GM12878 (cell line): Measurements from ENCODE around the gene CSF1R. TPM values are rescaled to one million over a fixed set of nuclear protein-coding genes. Genes with fewer than 3 reads are reported as not detected.

Source experiments
- ATAC-seq: fragments of 200-7000 bp; cut with Tn5 transposase; 3 replicates; pipeline ENCODE4 v1.9.1; 2020; ENCODE audit warnings: mild to moderate bottlenecking, moderate library complexity
- BruUV-seq: library from RNA; stranded (reverse); fragments of 400-500 nt; replicated peaks from 2 replicates; lab custom pipeline; 2021; lab: Mats Ljungman, UMichigan
- CTCF ChIA-PET: fragments of 300-600 bp; sonication (Branson Sonifier 250); formaldehyde crosslinking; extraction: SDS; loops from one replicate; lab custom pipeline; 2021; ENCODE audit warnings: inconsistent platforms; lab: Yijun Ruan, JAX
- POLR2A ChIA-PET: fragments of 350-600 bp; formaldehyde crosslinking; extraction: SDS; loops from one replicate; lab custom pipeline; 2021; ENCODE audit warnings: inconsistent platforms; lab: Charles Lee
- RAD21 ChIA-PET: fragments of 300-600 bp; sonication (Branson Sonifier 250); formaldehyde crosslinking; loops from one replicate; lab custom pipeline; 2023; ENCODE audit warnings: antibody characterized with exemption; ENCODE audit not compliant: unreplicated experiment; lab: Charles Lee
- SMC1A ChIA-PET: fragments of 300-600 bp; sonication (Branson Sonifier 250); formaldehyde crosslinking; loops from one replicate; lab custom pipeline; 2023; ENCODE audit not compliant: unreplicated experiment, uncharacterized antibody; lab: Charles Lee
- DNase-seq: peaks from one replicate; pipeline ENCODE4 v3.0.0-alpha.2; 2011; ENCODE audit warnings: low read depth, low spot score
- FAIRE-seq: peaks from 3 replicates; lab custom pipeline; 2011; peaks lifted over from hg19 to GRCh38; lab: Jason Lieb, UNC
- H2AFZ ChIP-seq: 2 replicates; pipeline ENCODE4 v1.6.0; 2011; ENCODE audit warnings: low read depth, low read length, control low read depth; ENCODE audit not compliant: control insufficient read depth
- H3K27ac ChIP-seq: 2 replicates; pipeline ENCODE4 v1.5.1; 2011; ENCODE audit warnings: control low read depth; ENCODE audit not compliant: control insufficient read depth, insufficient read depth
- H3K27me3 ChIP-seq, 2 experiments: replicated peaks in 1 of 2; 2 replicates each; pipeline versions ENCODE4 v1.6.0 to v1.6.1; 2011; ENCODE audit warnings: low read length in 1 of 2; ENCODE audit not compliant: control insufficient read depth in 2 of 2, insufficient read depth in 2 of 2
- H3K36me3 ChIP-seq, 2 experiments: 2 replicates each; pipeline ENCODE4 v1.5.1; 2011; ENCODE audit warnings: low read length in 1 of 2; ENCODE audit not compliant: control insufficient read depth in 2 of 2, insufficient read depth in 2 of 2
- H3K4me1 ChIP-seq: 2 replicates; pipeline ENCODE4 v1.6.1; 2011; ENCODE audit warnings: mild to moderate bottlenecking, low read length, moderate library complexity, mixed read lengths; ENCODE audit not compliant: control insufficient read depth, insufficient read depth
- H3K4me2 ChIP-seq: 2 replicates; pipeline ENCODE4 v1.6.0; 2011; ENCODE audit warnings: control low read depth; ENCODE audit not compliant: control insufficient read depth, insufficient read depth
- H3K4me3 ChIP-seq: fragments of 200-600 bp; sonication (generic); 2 replicates; pipeline ENCODE4 v1.5.1; 2016
- H3K79me2 ChIP-seq: 2 replicates; pipeline ENCODE4 v1.6.0; 2011; ENCODE audit warnings: low read length; ENCODE audit not compliant: control insufficient read depth, insufficient read depth
- H3K9ac ChIP-seq: 2 replicates; pipeline ENCODE4 v1.8.0; 2011; ENCODE audit warnings: low read length, control low read depth, mixed read lengths; ENCODE audit not compliant: control insufficient read depth, insufficient read depth
- H3K9me3 ChIP-seq: replicated peaks from 3 replicates; pipeline ENCODE4 v1.5.1; 2011; ENCODE audit warnings: mild to moderate bottlenecking, low read length; ENCODE audit not compliant: control insufficient read depth, insufficient read depth
- H4K20me1 ChIP-seq: 2 replicates; pipeline ENCODE4 v1.6.0; 2011; ENCODE audit not compliant: control insufficient read depth, insufficient read depth
- CBX5 ChIP-seq: sonication (generic); IDR thresholded peaks from 2 replicates; pipeline ENCODE4 v1.6.1; 2016; ENCODE audit warnings: low read depth, moderate library complexity, mild to moderate bottlenecking, inconsistent platforms
- KDM1A ChIP-seq: fragments of 200-600 bp; sonication (generic); IDR thresholded peaks from 2 replicates; pipeline ENCODE4 v1.6.1; 2016; ENCODE audit warnings: borderline replicate concordance
- POLR2A ChIP-seq: IDR thresholded peaks from 2 replicates; pipeline ENCODE4 v1.6.1; 2011; ENCODE audit warnings: low read depth, mild to moderate bottlenecking, low read length
- SUZ12 ChIP-seq: fragments of 200-600 bp; sonication (generic); IDR thresholded peaks from one replicate; pipeline ENCODE4 v1.6.1; 2018; ENCODE audit warnings: antibody characterized with exemption, mild to moderate bottlenecking; ENCODE audit not compliant: unreplicated experiment
- ZNF217 ChIP-seq: fragments of 450-650 bp; IDR thresholded peaks from 2 replicates; pipeline ENCODE4 v1.6.1; 2017; ENCODE audit warnings: antibody characterized with exemption, mild to moderate bottlenecking
- ZZZ3 ChIP-seq: IDR thresholded peaks from 2 replicates; pipeline ENCODE4 v1.6.1; 2011; ENCODE audit warnings: low read depth; ENCODE audit not compliant: control insufficient read depth, insufficient read length
- WGBS: methylation state at CpG from one replicate; pipeline ENCODE4 v1.1.6; 2016; ENCODE audit warnings: low lambda C conversion rate; ENCODE audit not compliant: insufficient replicate concordance, insufficient coverage; ENCODE audit errors: missing lambda C conversion rate; 5-methylcytosine and 5-hydroxymethylcytosine counted together
- in situ Hi-C: fragments of 300-500 bp; cut with MboI; formaldehyde crosslinking; loops from 9 replicates; pipeline ENCODE4 v1.14.3; 2018; ENCODE audit warnings: mixed read lengths
- intact Hi-C: fragments of 100-400 bp; cut with micrococcal nuclease; formaldehyde crosslinking; loops from one replicate; pipeline ENCODE4 v1.14.2; 2022; ENCODE audit not compliant: unreplicated experiment
- polyA plus RNA-seq, 11 experiments: library from polyadenylated mRNA; depleted of rRNA in 4 of 11; unstranded in 6 of 11; stranded (reverse) in 5 of 11; fragments of >200 nt; fragmentation: Nextera tagmentation in 4 of 11; fragmentation: Illumina TruSeq in 1 of 11; extraction: Ambion mirVana in 4 of 11; extraction: Trizol in 1 of 11; gene quantifications; 1 replicate in 1 of 11; 2 replicates in 10 of 11; pipeline versions ENCODE4 v1.2.1 to v1.2.3, GENCODE V29; 2011 to 2016; ENCODE audit warnings: inconsistent platforms in 2 of 11, missing spikeins in 2 of 11, low read depth in 1 of 11
- total RNA-seq, 4 experiments: library from RNA; depleted of rRNA in 3 of 4; stranded (reverse); fragments of >200 nt in 3 of 4; fragmentation: Illumina TruSeq in 1 of 4; extraction: Trizol in 1 of 4; gene quantifications; 2 replicates each; pipeline versions ENCODE4 v1.2.1 to v1.2.3, GENCODE V29; 2013 to 2021
- TF ChIP-seq, protein P1 (sequence below): fragments of 450-650 bp; IDR thresholded peaks from 2 replicates; pipeline ENCODE4 v1.6.1; 2017; ENCODE audit warnings: mild to moderate bottlenecking, moderate library complexity
- TF ChIP-seq, protein P2 (sequence below): IDR thresholded peaks from 2 replicates; pipeline ENCODE4 v1.6.1; 2012; ENCODE audit warnings: mild to moderate bottlenecking, low read depth, low read length
- TF ChIP-seq, protein P3 (sequence below): fragments of 450-650 bp; IDR thresholded peaks from 2 replicates; pipeline ENCODE4 v1.6.1; 2018; ENCODE audit warnings: mild to moderate bottlenecking, low read depth, moderate library complexity; ENCODE audit not compliant: partially characterized antibody
- TF ChIP-seq, protein P4 (sequence below): fragments of 450-650 bp; conservative IDR thresholded peaks from 2 replicates; pipeline ENCODE4 v1.6.1; 2017; ENCODE audit warnings: mild to moderate bottlenecking, moderate library complexity

The CSF1R gene
- total and polyA plus RNA-seq, 10 of the 15 experiments (the other 5 are each of a cell fraction or from before 2014, with no cell fraction given): 0.35 to 3.6 (median 1.2) TPM

DNA sequence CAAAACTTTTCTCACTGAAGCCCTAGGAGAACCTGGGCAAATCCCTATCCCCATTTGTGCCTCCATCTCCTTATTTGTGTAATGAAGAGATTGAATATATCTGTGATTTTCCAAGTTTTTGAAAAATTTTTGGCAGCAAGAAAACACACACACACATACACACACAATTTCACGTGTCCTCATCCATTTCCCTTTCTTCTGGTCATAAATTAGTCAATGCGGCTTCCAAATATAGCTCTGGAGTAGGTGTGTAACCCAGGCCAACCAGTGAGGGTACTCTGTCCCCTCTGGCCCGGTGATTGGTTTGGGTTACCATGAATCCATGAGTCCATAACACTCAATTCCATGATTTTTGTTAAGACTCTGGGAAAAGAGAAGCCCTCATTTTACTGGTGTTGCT is 12.7 kb downstream of the CSF1R start (continued):
- TF ChIP-seq, protein P1, sequence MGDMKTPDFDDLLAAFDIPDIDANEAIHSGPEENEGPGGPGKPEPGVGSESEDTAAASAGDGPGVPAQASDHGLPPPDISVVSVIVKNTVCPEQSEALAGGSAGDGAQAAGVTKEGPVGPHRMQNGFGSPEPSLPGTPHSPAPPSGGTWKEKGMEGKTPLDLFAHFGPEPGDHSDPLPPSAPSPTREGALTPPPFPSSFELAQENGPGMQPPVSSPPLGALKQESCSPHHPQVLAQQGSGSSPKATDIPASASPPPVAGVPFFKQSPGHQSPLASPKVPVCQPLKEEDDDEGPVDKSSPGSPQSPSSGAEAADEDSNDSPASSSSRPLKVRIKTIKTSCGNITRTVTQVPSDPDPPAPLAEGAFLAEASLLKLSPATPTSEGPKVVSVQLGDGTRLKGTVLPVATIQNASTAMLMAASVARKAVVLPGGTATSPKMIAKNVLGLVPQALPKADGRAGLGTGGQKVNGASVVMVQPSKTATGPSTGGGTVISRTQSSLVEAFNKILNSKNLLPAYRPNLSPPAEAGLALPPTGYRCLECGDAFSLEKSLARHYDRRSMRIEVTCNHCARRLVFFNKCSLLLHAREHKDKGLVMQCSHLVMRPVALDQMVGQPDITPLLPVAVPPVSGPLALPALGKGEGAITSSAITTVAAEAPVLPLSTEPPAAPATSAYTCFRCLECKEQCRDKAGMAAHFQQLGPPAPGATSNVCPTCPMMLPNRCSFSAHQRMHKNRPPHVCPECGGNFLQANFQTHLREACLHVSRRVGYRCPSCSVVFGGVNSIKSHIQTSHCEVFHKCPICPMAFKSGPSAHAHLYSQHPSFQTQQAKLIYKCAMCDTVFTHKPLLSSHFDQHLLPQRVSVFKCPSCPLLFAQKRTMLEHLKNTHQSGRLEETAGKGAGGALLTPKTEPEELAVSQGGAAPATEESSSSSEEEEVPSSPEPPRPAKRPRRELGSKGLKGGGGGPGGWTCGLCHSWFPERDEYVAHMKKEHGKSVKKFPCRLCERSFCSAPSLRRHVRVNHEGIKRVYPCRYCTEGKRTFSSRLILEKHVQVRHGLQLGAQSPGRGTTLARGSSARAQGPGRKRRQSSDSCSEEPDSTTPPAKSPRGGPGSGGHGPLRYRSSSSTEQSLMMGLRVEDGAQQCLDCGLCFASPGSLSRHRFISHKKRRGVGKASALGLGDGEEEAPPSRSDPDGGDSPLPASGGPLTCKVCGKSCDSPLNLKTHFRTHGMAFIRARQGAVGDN: no peak
- no peak for TF ChIP-seq SUZ12
- TF ChIP-seq KDM1A: no peak

DNA sequence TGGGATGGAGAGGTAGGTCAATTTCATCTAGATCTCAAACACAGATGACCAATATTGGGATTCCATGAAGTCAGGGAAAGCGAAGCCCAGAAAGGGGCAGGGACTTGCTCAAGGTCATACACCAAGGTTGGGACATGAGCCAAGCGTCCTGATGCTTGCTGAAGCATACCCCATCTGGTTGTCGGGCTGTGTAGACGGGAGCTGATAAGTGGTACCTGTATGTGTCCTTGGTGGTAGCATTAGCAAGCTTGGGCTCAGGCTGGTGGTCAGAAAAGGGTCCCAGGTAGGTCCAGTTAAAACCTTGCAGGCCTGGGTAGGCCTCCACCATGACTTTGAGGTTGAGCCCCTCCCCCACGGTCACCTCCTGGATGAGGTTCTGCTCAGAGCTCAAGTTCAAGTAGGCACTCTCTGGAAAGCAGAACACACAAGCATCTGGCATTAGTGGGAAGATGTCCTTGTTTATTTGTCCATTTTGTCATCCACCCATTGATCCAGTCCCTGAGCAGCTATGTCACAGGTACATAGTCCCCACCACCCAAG is 13.2 kb downstream of the CSF1R start:
- Histone ChIP-seq H3K4me1 (no peaks in the 10 kb centered on the region), H3K9me3 (no peaks in the 10 kb centered on the region), H2AFZ (no peak overlapping the region), H3K4me3 (no peak overlapping the region), H3K36me3 (no peaks in the 10 kb centered on the region), H4K20me1 (no peaks in the 10 kb centered on the region), H3K9ac (no peak overlapping the region), H3K27me3 (no peaks in the 10 kb centered on the region), H3K4me2 (no peak overlapping the region), H3K79me2 (no peaks in the 10 kb centered on the region), H3K27ac (no peak overlapping the region)
- BruUV-seq: no TSS peak
- in situ Hi-C loops (no loop called here), intact Hi-C loops (no loop called here)
- CTCF ChIA-PET: interaction anchor here (1.5 kb wide), 1 partner anchor 17 kb away, joined by 3 read pairs; no protein-coding TSS in a partner anchor
- no peak for DNase-seq
- POLR2A ChIA-PET: interaction anchor here (0.6 kb wide), 1 partner anchor 414 kb away, joined by 4 read pairs; no protein-coding TSS in a partner anchor
- WGBS: 44% methylated on average over 5 of the region's 5 CpGs
- no peak for ATAC-seq
- RAD21 ChIA-PET: no interaction called here
- FAIRE-seq: no peak
- SMC1A ChIA-PET: no interaction called here
- no peak for TF ChIP-seq CBX5
- TF ChIP-seq POLR2A: no peak
- TF ChIP-seq, protein P2, sequence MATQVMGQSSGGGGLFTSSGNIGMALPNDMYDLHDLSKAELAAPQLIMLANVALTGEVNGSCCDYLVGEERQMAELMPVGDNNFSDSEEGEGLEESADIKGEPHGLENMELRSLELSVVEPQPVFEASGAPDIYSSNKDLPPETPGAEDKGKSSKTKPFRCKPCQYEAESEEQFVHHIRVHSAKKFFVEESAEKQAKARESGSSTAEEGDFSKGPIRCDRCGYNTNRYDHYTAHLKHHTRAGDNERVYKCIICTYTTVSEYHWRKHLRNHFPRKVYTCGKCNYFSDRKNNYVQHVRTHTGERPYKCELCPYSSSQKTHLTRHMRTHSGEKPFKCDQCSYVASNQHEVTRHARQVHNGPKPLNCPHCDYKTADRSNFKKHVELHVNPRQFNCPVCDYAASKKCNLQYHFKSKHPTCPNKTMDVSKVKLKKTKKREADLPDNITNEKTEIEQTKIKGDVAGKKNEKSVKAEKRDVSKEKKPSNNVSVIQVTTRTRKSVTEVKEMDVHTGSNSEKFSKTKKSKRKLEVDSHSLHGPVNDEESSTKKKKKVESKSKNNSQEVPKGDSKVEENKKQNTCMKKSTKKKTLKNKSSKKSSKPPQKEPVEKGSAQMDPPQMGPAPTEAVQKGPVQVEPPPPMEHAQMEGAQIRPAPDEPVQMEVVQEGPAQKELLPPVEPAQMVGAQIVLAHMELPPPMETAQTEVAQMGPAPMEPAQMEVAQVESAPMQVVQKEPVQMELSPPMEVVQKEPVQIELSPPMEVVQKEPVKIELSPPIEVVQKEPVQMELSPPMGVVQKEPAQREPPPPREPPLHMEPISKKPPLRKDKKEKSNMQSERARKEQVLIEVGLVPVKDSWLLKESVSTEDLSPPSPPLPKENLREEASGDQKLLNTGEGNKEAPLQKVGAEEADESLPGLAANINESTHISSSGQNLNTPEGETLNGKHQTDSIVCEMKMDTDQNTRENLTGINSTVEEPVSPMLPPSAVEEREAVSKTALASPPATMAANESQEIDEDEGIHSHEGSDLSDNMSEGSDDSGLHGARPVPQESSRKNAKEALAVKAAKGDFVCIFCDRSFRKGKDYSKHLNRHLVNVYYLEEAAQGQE: no peak
- TF ChIP-seq ZZZ3: no peak
- TF ChIP-seq, protein P3, sequence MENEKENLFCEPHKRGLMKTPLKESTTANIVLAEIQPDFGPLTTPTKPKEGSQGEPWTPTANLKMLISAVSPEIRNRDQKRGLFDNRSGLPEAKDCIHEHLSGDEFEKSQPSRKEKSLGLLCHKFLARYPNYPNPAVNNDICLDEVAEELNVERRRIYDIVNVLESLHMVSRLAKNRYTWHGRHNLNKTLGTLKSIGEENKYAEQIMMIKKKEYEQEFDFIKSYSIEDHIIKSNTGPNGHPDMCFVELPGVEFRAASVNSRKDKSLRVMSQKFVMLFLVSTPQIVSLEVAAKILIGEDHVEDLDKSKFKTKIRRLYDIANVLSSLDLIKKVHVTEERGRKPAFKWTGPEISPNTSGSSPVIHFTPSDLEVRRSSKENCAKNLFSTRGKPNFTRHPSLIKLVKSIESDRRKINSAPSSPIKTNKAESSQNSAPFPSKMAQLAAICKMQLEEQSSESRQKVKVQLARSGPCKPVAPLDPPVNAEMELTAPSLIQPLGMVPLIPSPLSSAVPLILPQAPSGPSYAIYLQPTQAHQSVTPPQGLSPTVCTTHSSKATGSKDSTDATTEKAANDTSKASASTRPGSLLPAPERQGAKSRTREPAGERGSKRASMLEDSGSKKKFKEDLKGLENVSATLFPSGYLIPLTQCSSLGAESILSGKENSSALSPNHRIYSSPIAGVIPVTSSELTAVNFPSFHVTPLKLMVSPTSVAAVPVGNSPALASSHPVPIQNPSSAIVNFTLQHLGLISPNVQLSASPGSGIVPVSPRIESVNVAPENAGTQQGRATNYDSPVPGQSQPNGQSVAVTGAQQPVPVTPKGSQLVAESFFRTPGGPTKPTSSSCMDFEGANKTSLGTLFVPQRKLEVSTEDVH: no peak
- TF ChIP-seq ZNF217: no peak
- TF ChIP-seq, protein P4, sequence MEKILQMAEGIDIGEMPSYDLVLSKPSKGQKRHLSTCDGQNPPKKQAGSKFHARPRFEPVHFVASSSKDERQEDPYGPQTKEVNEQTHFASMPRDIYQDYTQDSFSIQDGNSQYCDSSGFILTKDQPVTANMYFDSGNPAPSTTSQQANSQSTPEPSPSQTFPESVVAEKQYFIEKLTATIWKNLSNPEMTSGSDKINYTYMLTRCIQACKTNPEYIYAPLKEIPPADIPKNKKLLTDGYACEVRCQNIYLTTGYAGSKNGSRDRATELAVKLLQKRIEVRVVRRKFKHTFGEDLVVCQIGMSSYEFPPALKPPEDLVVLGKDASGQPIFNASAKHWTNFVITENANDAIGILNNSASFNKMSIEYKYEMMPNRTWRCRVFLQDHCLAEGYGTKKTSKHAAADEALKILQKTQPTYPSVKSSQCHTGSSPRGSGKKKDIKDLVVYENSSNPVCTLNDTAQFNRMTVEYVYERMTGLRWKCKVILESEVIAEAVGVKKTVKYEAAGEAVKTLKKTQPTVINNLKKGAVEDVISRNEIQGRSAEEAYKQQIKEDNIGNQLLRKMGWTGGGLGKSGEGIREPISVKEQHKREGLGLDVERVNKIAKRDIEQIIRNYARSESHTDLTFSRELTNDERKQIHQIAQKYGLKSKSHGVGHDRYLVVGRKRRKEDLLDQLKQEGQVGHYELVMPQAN: no peak
